ENCODE data around the gene MYO18B. TPM values are rescaled to one million over a fixed set of nuclear protein-coding genes. Genes with fewer than 3 reads are reported as not detected.

MYO18B gene
- total and polyA plus RNA-seq, 7 donors, result 79.3 to 434 (median 273) TPM

DNA sequence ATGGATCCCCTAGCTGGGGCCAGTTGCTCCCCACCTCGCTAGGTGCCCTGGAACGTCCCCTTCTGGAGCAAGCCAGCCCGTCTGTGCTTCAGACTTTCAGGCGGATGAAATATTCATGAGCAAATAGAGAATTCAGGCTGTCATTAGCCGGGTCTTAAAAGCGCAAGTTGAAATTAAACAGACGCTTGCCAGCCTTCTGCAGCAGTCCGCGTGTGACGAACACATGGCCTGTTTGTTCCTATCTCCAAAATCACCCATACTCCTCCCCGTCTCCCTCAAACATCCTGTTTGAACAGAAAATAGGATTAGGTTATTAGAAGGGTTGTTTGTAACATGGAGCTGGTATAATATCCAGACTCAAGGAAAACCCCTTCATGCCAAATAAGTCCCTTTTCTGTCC is 38.7 kb downstream of the MYO18B start:
- peaks cover 0 to 100% of the 10 kb centered on the region in 2 donors for H3K36me3 ChIP-seq (ENCODE audit: insufficient read depth in 1 of 2, low read depth in 1 of 2)
- H3K27ac ChIP-seq, result no peak overlapping the region
- H3K4me1 ChIP-seq, result no peaks in the 10 kb centered on the region
- H3K4me3 ChIP-seq, result no peak overlapping the region
- TF ChIP-seq, protein P1, sequence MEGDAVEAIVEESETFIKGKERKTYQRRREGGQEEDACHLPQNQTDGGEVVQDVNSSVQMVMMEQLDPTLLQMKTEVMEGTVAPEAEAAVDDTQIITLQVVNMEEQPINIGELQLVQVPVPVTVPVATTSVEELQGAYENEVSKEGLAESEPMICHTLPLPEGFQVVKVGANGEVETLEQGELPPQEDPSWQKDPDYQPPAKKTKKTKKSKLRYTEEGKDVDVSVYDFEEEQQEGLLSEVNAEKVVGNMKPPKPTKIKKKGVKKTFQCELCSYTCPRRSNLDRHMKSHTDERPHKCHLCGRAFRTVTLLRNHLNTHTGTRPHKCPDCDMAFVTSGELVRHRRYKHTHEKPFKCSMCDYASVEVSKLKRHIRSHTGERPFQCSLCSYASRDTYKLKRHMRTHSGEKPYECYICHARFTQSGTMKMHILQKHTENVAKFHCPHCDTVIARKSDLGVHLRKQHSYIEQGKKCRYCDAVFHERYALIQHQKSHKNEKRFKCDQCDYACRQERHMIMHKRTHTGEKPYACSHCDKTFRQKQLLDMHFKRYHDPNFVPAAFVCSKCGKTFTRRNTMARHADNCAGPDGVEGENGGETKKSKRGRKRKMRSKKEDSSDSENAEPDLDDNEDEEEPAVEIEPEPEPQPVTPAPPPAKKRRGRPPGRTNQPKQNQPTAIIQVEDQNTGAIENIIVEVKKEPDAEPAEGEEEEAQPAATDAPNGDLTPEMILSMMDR (IDR thresholded peaks at IDR 0.05), result no peak
- intact Hi-C loops (cut with DNase I), result no loop called here
- DNase-seq (no peak), ATAC-seq (no peak)
- H3K9me3 ChIP-seq, result no peaks in the 10 kb centered on the region
- 79 to 86% (median 83%) methylated on average over 11 of the region's 11 CpGs for WGBS, 3 donors
- no peaks in the 10 kb centered on the region for H3K27me3 ChIP-seq (ENCODE audit: insufficient read depth in 3 of 3, low read length in 2 of 3)

DNA sequence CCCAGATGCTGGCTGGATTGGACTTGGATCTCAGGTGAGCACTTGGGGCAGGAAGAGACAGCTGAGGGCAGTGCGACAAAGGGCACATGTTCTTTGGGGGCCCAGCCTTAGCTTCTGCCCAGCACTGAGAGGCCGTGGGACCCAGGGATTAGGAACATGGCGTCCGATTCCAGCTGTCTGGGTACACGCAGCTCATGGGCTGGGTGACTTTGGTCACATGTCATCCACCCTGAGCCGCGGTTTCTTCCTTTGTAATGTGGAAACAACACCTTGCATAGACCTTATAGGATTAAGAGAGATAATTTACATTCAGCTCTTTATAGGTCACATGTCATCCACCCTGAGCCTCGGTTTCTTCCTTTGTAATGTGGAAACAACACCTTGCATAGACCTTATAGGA is 39.8 kb downstream of the MYO18B start:
- intact Hi-C loops (cut with DNase I), result no loop called here
- TF ChIP-seq, protein P1 (IDR thresholded peaks at IDR 0.05), result no peak
- ATAC-seq (no peak), DNase-seq (peak in 1 of 2 donors; percentile 19)
- WGBS, 3 donors, result 78 to 93% (median 88%) methylated on average over 8 of the region's 8 CpGs
- no peak overlapping the region for H3K27ac ChIP-seq
- no peaks in the 10 kb centered on the region for H3K4me1 ChIP-seq
- H3K4me3 ChIP-seq, result no peak overlapping the region
- peaks cover 0 to 100% of the 10 kb centered on the region in 2 donors for H3K36me3 ChIP-seq (ENCODE audit: insufficient read depth in 1 of 2, low read depth in 1 of 2)
- H3K27me3 ChIP-seq (ENCODE audit: insufficient read depth in 3 of 3, low read length in 2 of 3), result no peaks in the 10 kb centered on the region
- no peaks in the 10 kb centered on the region for H3K9me3 ChIP-seq

DNA sequence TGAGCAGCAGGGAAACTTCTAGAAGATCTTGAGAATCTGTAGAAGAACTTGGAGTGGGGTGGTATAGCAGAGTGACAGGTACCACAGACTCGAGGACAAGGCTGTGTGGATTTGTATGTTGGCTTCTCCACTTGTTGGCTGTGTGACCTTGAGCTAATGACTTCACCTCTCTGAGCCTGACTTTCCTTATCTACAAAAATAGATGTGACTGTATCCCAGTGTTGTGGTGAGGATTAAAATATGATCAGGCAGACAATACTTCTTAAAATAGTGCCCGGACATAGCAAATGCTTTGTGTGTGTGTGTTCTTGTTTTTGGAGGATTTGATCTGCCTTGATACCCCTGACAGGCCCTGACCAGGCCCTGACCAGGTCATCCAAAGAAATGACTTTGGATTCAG is 40.8 kb downstream of the MYO18B start:
- ATAC-seq, result peak; percentile 45 to 68 (median 52)
- peak overlapping the region; percentile 34 for H3K27ac ChIP-seq

DNA sequence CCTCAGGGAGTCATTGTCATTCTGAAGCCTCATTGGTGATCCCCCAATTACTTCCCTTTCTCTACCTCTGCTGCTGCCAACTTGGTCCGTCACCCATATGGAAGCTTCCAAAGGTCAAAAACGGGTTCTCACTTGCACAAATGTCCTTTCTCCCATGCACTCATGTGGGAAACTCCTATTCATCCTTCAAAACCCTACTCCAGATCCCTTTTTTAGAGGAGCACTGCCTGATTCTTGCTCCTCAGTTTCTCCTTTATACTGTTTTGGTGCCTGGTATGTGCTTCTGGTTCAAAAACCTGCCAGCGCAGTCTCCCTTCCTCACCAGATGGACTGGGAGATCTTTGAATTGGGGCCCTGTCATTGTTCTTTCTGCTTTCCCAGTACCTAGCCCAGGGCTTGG is 41.9 kb downstream of the MYO18B start:
- DNase-seq (no peak), ATAC-seq (no peak)
- Histone ChIP-seq H3K9me3 (no peaks in the 10 kb centered on the region), H3K36me3 (ENCODE audit: insufficient read depth in 1 of 2, low read depth in 1 of 2) (peaks cover 0 to 97% of the 10 kb centered on the region in 2 donors), H3K27me3 (ENCODE audit: insufficient read depth in 3 of 3, low read length in 2 of 3) (no peaks in the 10 kb centered on the region), H3K4me3 (no peak overlapping the region), H3K27ac (peak overlapping the region; percentile 19), H3K4me1 (no peaks in the 10 kb centered on the region)
- TF ChIP-seq, protein P1 (IDR thresholded peaks at IDR 0.05), result no peak
- 76 to 83% (median 82%) methylated on average over 3 of the region's 3 CpGs for WGBS, 3 donors
- intact Hi-C loops (cut with DNase I), result no loop called here

More for the DNA sequence above, 40.8 kb downstream of the MYO18B start:
- intact Hi-C loops (cut with DNase I), result no loop called here
- TF ChIP-seq, protein P1 (IDR thresholded peaks at IDR 0.05), result no peak
- Histone ChIP-seq H3K36me3 (ENCODE audit: insufficient read depth in 1 of 2, low read depth in 1 of 2) (peaks cover 0 to 100% of the 10 kb centered on the region in 2 donors), H3K4me3 (no peak overlapping the region), H3K4me1 (no peaks in the 10 kb centered on the region), H3K27me3 (ENCODE audit: insufficient read depth in 3 of 3, low read length in 2 of 3) (no peaks in the 10 kb centered on the region), H3K9me3 (no peaks in the 10 kb centered on the region)
- 51 to 66% (median 55%) methylated on average over 2 of the region's 2 CpGs for WGBS, 3 donors
- DNase-seq, result no peak

DNA sequence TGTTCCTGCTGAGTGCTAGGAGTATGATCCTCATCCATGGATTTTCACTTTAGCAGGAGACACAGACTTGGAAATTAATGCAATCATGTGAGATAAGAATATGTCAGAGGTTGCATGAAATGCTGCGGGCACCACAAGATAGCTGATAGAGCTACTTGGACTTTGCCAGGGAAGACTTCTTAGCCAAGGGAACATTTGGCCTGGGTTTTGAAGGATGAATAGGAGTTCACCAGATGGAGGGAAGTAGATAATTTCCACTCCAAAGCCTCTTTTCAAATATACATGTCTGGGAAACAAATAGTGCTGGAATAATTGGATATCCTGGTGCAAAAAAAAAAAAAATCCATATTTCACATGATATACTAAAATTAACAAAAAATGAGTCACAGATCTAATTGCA is 44.2 kb downstream of the MYO18B start:
- 97 to 100% (median 100%) methylated on average over 1 of the region's 1 CpG for WGBS, 3 donors
- intact Hi-C loops (cut with DNase I), result no loop called here
- Histone ChIP-seq H3K4me1 (peaks cover 10% of the 10 kb centered on the region), H3K4me3 (no peak overlapping the region), H3K36me3 (ENCODE audit: insufficient read depth in 1 of 2, low read depth in 1 of 2) (peaks cover 0 to 84% of the 10 kb centered on the region in 2 donors), H3K27me3 (ENCODE audit: insufficient read depth in 3 of 3, low read length in 2 of 3) (no peaks in the 10 kb centered on the region), H3K9me3 (no peaks in the 10 kb centered on the region), H3K27ac (no peak overlapping the region)
- TF ChIP-seq, protein P1 (IDR thresholded peaks at IDR 0.05), result no peak
- no peak for DNase-seq
- ATAC-seq, result no peak

Measured in psoas muscle (tissue), 8 donors.